Activated T-helper 1 cell treated with Interleukin-2 at 50 U/mL for 16 hours (primary cell): ENCODE results near the gene CCDC78.
"Not testable (repeated sequence)": the region's sequence is repeated elsewhere in the genome, so short reads cannot be mapped to it uniquely, and the experiment has no call there.

Source experiments
- DNase-seq: peaks from one replicate; pipeline ENCODE4 v3.0.0-alpha.2; 2020; ENCODE audit warnings: low read depth

CCDC78 gene

DNA sequence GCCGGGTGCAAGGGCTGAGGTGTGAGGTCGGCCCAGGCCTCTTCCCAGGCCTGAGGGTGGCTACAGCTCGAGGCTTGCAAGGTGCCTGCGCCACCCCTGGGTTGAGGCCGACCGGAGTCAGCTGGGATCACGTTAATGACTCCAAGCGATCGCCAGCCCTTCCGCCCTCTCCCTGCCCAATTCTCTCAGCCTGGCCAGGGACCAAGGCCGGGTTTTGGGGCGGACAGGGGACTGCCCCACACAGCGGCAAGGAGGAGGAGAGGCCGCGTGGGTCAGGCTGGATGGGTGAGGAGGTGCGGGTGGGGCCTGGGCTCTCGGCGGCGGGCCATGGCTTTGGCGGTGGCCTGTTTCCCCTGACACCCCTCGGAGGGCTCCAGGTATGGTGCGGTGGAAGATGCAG is 32.9 kb downstream of the CCDC78 start:
- no peak for DNase-seq

- DNase-seq, result no peak
These were observed 33.7 kb downstream of the CCDC78 start for GRCh38 chr16:692356-693108.

- DNase-seq, result not testable (repeated sequence)
These were observed 35.0 kb downstream of the CCDC78 start for GRCh38 chr16:691242-691641.

- DNase-seq, result no peak
These were observed 36.9 kb downstream of the CCDC78 start for GRCh38 chr16:689175-689897.

DNA sequence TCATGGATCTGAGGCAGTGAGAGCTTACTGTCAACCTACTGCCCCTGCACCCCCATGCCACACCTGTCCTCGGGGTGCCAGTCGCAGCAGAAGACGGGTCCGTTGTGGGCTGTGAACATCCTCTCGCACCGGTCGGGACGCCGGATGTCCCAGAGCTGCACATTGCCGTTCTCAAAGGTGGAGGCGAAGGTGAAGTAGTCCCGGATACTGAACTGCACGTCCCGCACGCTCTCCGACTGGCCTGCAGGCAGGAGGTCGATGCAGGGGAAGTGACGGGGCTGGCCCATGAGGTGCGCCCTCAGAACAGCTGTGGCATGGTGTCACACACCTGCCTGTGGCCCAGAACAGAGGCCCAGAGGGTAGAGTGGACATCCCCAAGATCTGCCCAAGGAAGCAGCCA is 38.7 kb downstream of the CCDC78 start:
- no peak for DNase-seq

- no peak for DNase-seq
These were observed 39.6 kb downstream of the CCDC78 start for GRCh38 chr16:686459-687260.

GRCh38 chr16:685967-686366 is 40.3 kb downstream of the CCDC78 start:
- no peak for DNase-seq

- no peak for DNase-seq
These were observed 41.1 kb downstream of the CCDC78 start for GRCh38 chr16:684961-685696.

DNA sequence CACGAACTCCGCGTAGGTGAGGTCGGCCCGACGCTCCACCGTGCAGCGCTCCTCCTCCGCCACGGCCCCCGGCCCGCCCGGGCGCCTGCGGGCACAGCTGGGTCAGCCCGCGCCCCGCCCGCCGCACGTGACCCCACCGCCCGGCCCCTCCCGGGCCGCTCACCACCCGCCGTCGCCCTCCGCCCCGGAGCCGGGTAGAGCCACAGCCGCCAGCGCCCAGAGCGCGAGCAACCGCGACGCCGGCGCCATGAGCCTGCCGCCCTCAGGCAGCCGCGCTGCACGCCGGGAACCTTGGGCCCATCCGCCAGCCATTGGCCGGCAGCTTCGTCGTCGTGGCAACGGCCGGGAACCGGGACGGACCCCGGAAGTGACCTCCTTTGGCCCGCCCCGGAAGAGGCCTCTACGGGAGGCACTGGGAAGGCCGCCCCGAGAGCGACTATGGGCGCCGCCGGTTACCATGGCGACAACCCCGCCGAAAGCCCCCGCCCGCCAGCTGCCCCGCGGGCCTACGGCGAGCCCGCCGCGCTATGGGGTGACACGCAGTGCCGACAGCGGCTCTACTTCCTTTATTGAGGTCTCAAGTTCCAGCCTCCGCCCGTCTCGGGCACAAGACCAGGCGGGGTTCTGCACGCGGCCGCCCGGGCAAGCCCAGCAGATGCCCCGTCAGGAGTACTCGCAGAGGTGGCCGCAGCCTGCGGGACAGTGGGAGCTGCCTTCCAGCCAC is 42.0 kb downstream of the CCDC78 start, which contains the start of gene JMJD8:
TSS of gene JMJD8 (minus strand) at position 264 of the 724 bp plus-strand sequence. CDS start at position 249, 15 bp downstream.
- peak; percentile 96 for DNase-seq

DNA sequence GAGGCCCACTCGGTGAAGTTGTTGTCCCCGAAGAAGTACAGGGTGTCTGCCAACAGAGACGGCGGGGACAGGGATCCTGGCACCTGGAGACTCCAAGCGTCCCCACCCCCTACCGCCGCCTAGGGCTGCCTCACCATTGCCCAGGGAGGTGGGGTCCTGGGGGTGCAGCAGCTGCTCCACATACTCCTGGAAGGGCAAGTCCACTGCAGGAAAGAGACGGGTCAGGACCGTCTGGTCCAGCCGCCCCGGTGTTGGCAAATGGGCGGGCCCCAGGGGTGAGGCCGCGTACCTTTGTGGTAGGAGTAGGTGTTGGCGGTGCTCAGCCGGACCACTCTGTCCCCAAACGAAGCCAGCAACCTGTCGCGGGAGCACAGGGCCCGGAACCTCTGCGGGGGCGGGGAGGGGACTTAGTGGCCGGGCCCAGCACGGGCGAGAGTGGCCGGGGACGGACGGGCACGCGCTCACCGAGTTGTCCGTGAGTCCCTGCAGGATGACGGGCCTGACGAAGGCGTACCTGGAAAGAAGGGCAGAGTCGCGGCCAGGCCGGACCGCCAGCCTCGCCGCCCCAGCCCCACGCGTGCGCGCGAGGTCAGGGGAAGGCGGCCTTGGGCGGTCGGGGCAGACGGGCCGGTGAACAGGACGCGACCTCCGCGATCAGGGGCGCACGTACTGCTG is 42.7 kb downstream of the CCDC78 start:
- DNase-seq, result no peak

DNA sequence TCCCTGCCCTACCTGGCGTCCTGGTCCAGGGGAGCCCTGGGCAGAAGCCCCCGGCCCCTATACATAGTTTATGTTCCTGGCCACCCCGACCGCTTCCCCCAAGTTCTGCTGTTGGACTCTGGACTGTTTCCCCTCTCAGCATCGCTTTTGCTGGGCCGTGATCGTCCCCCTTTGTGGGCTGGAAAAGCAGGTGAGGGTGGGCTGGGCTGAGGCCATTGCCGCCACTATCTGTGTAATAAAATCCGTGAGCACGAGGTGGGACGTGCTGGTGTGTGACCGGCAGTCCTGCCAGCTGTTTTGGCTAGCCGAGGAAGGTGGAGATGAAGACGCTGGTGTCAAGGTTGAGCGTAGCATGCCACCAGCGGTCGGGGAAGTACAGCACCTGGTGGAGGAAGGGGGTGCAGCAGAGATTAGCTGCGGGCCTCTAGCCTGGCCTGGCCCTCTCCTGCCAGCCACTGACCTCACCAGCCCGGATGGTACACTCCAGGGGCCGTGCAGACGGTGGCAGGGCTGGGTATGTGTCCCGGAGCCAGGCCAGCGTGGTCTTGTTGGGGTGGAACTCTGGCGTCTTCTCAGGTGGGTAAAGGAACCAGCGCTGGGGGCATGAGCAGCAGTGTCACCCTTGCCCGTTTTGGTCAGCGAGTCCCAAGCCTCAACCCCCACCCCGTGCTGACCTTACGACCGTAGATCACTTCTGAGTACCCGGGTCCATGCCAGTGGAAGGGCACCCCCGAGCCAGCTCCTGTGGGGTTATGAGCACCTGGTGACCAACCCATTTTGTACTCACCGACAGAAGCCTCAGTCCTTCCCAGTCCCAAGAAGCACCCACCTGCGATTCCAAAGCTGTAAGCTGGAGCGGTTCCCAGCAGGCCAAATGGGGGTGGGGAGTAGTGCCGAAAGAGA is 43.5 kb downstream of the CCDC78 start:
- DNase-seq, result no peak

DNA sequence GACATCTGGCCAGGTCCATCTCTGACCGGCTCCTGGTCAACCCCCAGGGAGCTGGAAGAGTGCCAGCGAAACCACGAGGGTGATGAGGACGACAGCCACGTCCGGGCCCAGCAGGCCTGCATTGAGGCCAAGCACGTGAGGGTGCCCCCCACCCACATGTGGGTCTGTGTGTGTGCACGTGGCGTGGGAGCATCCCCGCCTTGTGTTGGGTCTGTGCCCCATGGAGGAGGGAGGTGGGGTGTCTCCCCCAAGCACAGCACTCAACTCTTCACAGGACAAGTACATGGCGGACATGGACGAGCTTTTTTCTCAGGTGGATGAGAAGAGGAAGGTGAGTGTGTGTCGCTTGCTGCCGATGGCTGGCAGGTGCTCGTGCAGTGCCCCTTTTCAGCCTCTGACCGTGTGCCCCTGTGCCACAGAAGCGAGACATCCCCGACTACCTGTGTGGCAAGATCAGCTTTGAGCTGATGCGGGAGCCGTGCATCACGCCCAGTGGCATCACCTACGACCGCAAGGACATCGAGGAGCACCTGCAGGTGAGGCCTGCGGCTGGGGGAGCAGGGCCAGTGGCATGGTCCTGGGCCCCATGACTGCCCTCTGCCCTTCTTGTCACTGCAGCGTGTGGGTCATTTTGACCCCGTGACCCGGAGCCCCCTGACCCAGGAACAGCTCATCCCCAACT is 44.4 kb downstream of the CCDC78 start:
- DNase-seq, result no peak

GRCh38 chr16:680967-681745 is 45.1 kb downstream of the CCDC78 start:
- DNase-seq, result no peak

DNA sequence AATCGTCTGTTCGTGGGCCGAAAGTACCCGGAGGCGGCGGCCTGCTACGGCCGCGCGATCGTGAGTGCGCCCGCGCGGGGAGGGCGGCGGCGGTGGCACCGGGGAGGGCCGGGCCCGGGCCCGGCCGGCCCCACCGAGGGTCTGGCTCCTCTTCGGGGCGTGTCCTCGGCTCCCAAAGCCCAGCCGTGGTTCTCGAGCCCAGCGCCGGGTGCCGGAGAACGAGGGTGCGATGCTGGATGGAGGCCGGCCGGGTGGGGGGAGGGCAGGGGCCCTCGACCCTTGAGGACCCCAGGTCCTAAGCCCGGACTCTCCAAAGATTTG is 45.7 kb downstream of the CCDC78 start:
- DNase-seq, result no peak

GRCh38 chr16:679814-680624 is 46.2 kb downstream of the CCDC78 start, which contains the start of gene STUB1:
STUB1 (plus strand) TSS chr16:680410; CDS start chr16:680526, 116 bp downstream.
- DNase-seq, result peak; percentile 78

- no peak for DNase-seq
These were observed 47.1 kb downstream of the CCDC78 start for GRCh38 chr16:678858-679813.
